ENCODE data around the gene SOHLH1. TPM values are rescaled to one million over a fixed set of nuclear protein-coding genes. Genes with fewer than 3 reads are reported as not detected.

Gene SOHLH1
- total and polyA plus RNA-seq, 2 donors (not counting 1 experiment from before 2014, with no cell fraction given), result not detected

GRCh38 chr9:135693265-135693664 lies 6.0 kb downstream of the SOHLH1 start:
- DNase-seq (ENCODE audit: low read depth in 2 of 2), result no peak
- H3K36me3 ChIP-seq (ENCODE audit: control insufficient read depth, insufficient read depth, low read length), result no peaks in the 10 kb centered on the region
- H3K4me3 ChIP-seq (replicated peaks in 1 of 4; ENCODE audit: control extremely low read depth in 1 of 4, insufficient read depth in 1 of 4, low read depth in 3 of 4, low read length in 4 of 4), result no peak overlapping the region
- H3K9ac ChIP-seq (ENCODE audit: insufficient read depth, low read length), result no peak overlapping the region
- H3K4me2 ChIP-seq (ENCODE audit: extremely low read depth, insufficient read depth, low read length), result no peak overlapping the region
- no peaks in the 10 kb centered on the region for H3K79me2 ChIP-seq (ENCODE audit: control insufficient read depth, insufficient read depth, low read length)
- no peaks in the 10 kb centered on the region for H3K27me3 ChIP-seq (ENCODE audit: control insufficient read depth, insufficient read depth, low read length)
- H3K9me3 ChIP-seq (ENCODE audit: control insufficient read depth, insufficient read depth, low read depth, low read length), result no peaks in the 10 kb centered on the region
- no peak for TF ChIP-seq EZH2 (IDR thresholded peaks at IDR 0.05; ENCODE audit: low read length, missing control alignments)
- TF ChIP-seq, protein P1, sequence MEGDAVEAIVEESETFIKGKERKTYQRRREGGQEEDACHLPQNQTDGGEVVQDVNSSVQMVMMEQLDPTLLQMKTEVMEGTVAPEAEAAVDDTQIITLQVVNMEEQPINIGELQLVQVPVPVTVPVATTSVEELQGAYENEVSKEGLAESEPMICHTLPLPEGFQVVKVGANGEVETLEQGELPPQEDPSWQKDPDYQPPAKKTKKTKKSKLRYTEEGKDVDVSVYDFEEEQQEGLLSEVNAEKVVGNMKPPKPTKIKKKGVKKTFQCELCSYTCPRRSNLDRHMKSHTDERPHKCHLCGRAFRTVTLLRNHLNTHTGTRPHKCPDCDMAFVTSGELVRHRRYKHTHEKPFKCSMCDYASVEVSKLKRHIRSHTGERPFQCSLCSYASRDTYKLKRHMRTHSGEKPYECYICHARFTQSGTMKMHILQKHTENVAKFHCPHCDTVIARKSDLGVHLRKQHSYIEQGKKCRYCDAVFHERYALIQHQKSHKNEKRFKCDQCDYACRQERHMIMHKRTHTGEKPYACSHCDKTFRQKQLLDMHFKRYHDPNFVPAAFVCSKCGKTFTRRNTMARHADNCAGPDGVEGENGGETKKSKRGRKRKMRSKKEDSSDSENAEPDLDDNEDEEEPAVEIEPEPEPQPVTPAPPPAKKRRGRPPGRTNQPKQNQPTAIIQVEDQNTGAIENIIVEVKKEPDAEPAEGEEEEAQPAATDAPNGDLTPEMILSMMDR (conservative IDR thresholded peaks at IDR 0.05 in 1 of 2, IDR thresholded peaks at IDR 0.05 in 1 of 2; ENCODE audit: low read depth in 1 of 2, low read length in 2 of 2), result no peak
- no peak overlapping the region for H3K27ac ChIP-seq (ENCODE audit: insufficient read depth, low read length)
- H4K20me1 ChIP-seq (ENCODE audit: control insufficient read depth, extremely low read depth, insufficient read depth, low read length), result no peaks in the 10 kb centered on the region
- H3K4me1 ChIP-seq (ENCODE audit: control insufficient read depth, extremely low read depth, insufficient read depth, low read length), result no peaks in the 10 kb centered on the region
- H2AFZ ChIP-seq (ENCODE audit: low read length), result no peak overlapping the region

DNA sequence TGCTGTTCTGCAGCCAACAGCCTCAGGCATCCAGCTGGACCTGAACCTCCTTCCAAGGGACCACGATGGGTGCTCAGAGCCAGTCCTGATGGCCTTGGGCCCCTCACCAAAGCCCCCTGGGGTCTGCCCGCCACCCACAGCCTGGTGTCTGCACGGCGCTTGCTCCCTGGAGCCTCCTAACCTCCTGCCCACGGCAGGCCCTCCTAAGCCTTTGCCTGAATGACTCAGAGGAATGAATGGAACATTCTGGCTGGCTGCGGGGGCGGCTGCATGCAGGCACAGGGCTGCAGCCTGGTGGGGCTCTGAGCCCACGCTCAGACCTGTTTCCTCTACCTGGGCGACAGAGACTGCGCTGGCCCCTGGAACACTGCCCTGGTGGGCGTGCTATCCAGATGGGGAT lies 6.9 kb downstream of the SOHLH1 start:
- Histone ChIP-seq H3K9me3 (ENCODE audit: control insufficient read depth, insufficient read depth, low read depth, low read length) (no peaks in the 10 kb centered on the region), H2AFZ (ENCODE audit: low read length) (no peak overlapping the region), H4K20me1 (ENCODE audit: control insufficient read depth, extremely low read depth, insufficient read depth, low read length) (no peaks in the 10 kb centered on the region), H3K27me3 (ENCODE audit: control insufficient read depth, insufficient read depth, low read length) (no peaks in the 10 kb centered on the region), H3K4me2 (ENCODE audit: extremely low read depth, insufficient read depth, low read length) (no peak overlapping the region), H3K9ac (ENCODE audit: insufficient read depth, low read length) (no peak overlapping the region), H3K36me3 (ENCODE audit: control insufficient read depth, insufficient read depth, low read length) (no peaks in the 10 kb centered on the region), H3K4me1 (ENCODE audit: control insufficient read depth, extremely low read depth, insufficient read depth, low read length) (no peaks in the 10 kb centered on the region), H3K27ac (ENCODE audit: insufficient read depth, low read length) (no peak overlapping the region), H3K4me3 (replicated peaks in 1 of 4; ENCODE audit: control extremely low read depth in 1 of 4, insufficient read depth in 1 of 4, low read depth in 3 of 4, low read length in 4 of 4) (no peak overlapping the region), H3K79me2 (ENCODE audit: control insufficient read depth, insufficient read depth, low read length) (no peaks in the 10 kb centered on the region)
- TF ChIP-seq, protein P1 (conservative IDR thresholded peaks at IDR 0.05 in 1 of 2, IDR thresholded peaks at IDR 0.05 in 1 of 2; ENCODE audit: low read depth in 1 of 2, low read length in 2 of 2), result no peak
- TF ChIP-seq EZH2 (IDR thresholded peaks at IDR 0.05; ENCODE audit: low read length, missing control alignments), result no peak
- DNase-seq (ENCODE audit: low read depth in 2 of 2), result peak in 1 of 2 donors; percentile 43

GRCh38 chr9:135690836-135691570 lies 8.3 kb downstream of the SOHLH1 start:
- no peaks in the 10 kb centered on the region for H3K9me3 ChIP-seq (ENCODE audit: control insufficient read depth, insufficient read depth, low read depth, low read length)
- H3K79me2 ChIP-seq (ENCODE audit: control insufficient read depth, insufficient read depth, low read length), result no peaks in the 10 kb centered on the region
- no peaks in the 10 kb centered on the region for H3K36me3 ChIP-seq (ENCODE audit: control insufficient read depth, insufficient read depth, low read length)
- TF ChIP-seq, protein P1 (conservative IDR thresholded peaks at IDR 0.05 in 1 of 2, IDR thresholded peaks at IDR 0.05 in 1 of 2; ENCODE audit: low read depth in 1 of 2, low read length in 2 of 2), result no peak
- no peak for TF ChIP-seq EZH2 (IDR thresholded peaks at IDR 0.05; ENCODE audit: low read length, missing control alignments)
- H4K20me1 ChIP-seq (ENCODE audit: control insufficient read depth, extremely low read depth, insufficient read depth, low read length), result no peaks in the 10 kb centered on the region
- H3K27me3 ChIP-seq (ENCODE audit: control insufficient read depth, insufficient read depth, low read length), result no peaks in the 10 kb centered on the region
- H3K27ac ChIP-seq (ENCODE audit: insufficient read depth, low read length), result no peak overlapping the region
- H3K9ac ChIP-seq (ENCODE audit: insufficient read depth, low read length), result no peak overlapping the region
- no peak for DNase-seq (ENCODE audit: low read depth in 2 of 2)
- H3K4me1 ChIP-seq (ENCODE audit: control insufficient read depth, extremely low read depth, insufficient read depth, low read length), result no peaks in the 10 kb centered on the region
- H2AFZ ChIP-seq (ENCODE audit: low read length), result no peak overlapping the region
- no peak overlapping the region for H3K4me3 ChIP-seq (replicated peaks in 1 of 4; ENCODE audit: control extremely low read depth in 1 of 4, insufficient read depth in 1 of 4, low read depth in 3 of 4, low read length in 4 of 4)
- H3K4me2 ChIP-seq (ENCODE audit: extremely low read depth, insufficient read depth, low read length), result no peak overlapping the region

Data from fibroblast of lung (primary cell).